Measurements from ENCODE around the gene PTPRE.

The PTPRE gene

DNA sequence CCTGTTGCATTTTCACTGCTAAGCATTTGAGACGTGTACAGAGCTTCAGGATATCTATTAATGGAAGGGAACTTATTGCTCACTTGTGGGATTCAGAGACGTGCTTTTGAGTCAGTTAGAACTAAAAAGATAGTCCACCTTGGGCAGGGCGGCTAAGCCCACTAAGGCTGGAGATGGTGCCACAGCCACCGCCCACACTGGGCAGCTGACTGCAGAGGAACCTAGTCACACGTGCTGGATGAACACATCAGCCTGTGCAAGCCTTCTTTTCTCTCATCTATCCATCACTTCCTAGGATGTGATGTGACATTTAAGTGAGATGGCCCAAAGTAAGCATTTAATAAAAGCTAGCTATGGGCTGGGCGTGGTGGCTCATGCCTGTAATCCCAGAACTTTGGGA is 78.0 kb downstream of the PTPRE start:
- no peak for DNase-seq

- no peak for DNase-seq
Measured at GRCh38 chr10:127986531-127987466, 79.9 kb downstream of the PTPRE start.

GRCh38 chr10:127987467-127988380 is 80.8 kb downstream of the PTPRE start:
- DNase-seq: no peak

GRCh38 chr10:127989481-127990012 is 82.6 kb downstream of the PTPRE start:
- no peak for DNase-seq

GRCh38 chr10:127990132-127990788 is 83.4 kb downstream of the PTPRE start:
- peak; percentile 29 to 38 for DNase-seq

- DNase-seq: peak; percentile 58 to 72
Measured at GRCh38 chr10:127990846-127991542, 84.1 kb downstream of the PTPRE start.

DNA sequence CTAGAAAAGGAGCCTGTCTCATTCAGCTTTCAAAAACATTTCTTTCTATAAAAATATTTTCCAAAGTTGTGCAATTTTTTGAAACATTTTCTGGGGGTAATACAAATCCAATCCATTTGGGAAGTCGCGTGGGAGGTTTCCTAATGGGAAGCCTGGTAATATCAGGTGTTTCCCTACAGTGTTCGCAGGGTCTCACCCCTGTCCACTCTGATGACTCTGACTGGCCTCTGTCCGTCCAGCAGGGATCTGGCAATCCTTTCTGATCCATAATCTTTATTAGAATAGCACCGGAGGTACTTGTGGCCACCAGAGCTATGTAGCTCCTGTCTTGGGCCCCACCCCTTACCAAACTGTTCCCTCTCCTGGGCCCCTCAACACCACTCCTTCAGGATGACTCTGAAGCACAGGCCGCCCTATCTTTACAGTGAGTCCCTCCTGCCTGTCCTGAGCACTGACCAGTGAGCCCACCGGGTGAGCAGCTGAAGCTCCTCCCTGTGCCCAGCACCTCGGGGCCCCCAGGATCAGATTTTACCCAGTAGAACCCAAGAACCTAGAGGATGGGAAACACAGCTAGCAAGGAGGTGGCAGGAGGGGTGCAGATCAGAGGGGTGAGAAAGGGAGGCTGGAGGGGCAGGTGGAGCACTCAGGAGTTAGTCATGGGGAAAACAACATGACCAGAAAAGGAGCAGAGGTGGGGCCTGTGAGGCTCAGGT is 84.8 kb downstream of the PTPRE start:
- DNase-seq: no peak

- no peak for DNase-seq
Measured at GRCh38 chr10:127992376-127992775, 85.5 kb downstream of the PTPRE start.

- DNase-seq: no peak
Measured at GRCh38 chr10:127993056-127993690, 86.3 kb downstream of the PTPRE start.

- DNase-seq: no peak
Measured at GRCh38 chr10:127995939-127996338, 89.0 kb downstream of the PTPRE start.

DNA sequence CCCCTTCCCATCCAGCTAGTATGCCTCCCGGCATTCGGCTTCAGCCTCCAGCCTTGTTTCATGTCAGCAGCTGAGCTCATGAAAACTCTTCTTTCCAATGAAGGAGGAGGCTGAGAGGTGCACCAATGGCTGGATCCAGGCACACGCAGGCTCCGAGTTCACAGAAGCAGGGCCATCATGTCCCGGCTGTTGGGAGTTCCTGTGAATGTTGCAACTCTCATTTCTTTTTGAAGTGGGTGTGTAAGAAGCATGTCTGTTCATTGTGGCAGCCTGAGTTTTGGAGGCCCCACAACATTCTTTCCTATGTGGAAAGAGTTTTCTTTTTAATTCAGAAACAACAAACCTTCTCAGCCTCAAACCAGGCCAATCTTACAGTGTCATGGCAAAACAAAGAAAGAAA is 89.7 kb downstream of the PTPRE start:
- no peak for DNase-seq

DNA sequence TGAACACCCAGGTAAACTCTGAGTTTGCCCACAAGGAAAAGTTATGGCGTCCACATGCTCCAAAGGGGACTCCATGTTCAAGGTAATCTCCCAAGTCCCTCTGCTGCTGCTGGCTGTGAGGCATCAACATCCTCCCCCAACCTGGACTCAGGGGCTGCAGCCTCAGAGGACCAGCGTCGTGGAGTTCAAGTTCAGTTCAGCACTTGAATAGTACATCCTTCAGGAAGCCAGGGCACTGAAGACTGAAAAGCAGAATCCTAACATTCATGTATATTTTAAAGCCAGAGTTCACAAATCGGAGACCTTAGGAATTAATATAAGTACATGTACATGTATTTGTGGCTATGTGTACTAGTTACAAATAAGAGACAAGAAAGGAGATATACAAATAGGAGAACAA is 90.4 kb downstream of the PTPRE start:
- no peak for DNase-seq

- DNase-seq: no peak
Measured at GRCh38 chr10:127997937-127998336, 91.0 kb downstream of the PTPRE start.

DNA sequence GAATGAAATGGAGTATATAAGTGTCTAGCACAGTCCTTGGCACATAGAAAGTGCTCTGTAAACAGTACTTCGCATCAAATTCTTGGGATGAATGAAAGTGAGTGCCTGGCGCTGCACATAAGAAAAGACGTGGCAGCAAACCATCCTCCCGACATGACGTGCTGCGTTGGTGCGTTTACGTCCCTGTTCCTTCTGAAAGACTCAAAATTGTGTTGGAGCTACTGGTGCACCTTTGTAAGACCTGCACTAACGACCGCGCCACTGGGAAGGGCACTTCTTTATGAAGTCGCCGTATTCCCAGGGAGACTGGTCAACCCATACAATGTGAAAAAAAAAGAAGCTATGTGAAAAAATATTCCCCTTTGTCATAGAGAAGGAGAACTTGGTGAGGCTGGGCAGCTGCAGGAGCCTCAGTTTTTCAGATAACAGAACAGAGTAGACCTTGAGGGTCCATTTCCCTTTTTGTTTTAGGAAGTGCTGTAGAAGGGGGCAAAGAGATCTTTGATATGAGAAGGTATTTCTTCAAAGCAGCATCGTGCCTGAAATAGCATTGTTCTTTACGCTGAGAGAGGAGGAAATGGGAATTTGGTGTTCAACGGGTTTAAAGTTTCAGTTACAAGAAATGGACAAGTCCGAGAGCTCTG is 91.7 kb downstream of the PTPRE start:
- no peak for DNase-seq

DNA sequence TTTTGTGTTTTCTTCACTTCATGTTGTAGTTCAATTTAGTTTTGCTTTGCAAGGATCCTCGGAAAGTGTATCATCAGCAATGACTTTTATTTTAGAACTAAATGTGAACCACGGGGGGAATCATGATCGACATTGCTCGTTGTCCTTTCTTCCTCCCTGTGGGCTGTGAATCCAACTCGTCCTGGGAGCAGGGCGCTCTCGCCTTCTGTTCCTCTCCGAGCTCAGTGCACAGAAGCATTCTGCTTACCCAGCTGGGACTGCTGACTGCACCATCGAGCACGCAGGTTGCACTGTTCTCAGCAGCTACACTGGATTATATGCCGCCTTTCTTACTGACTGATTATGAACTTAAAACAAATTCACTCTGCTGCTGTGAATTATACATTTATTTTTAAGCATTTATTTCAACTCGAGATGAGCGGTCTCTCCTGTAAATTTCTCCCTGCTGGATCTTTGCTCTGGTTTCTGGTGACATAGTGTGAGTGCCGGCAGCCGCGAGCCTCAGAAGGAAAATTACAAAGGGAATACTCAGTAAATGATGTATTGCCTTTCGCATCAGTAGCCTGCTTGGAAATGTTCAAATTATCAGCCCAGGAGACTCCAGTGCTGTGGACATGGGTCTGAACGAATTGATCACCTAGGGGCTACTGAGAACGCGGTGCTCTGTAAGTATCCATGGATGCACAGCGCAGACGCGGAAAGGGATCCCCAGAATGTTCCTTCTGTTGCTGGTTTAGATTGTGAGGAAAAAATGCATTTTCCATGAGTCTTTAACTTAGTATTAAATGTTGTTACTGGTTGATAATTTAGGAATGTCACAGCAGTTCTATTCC is 92.6 kb downstream of the PTPRE start:
- no peak for DNase-seq

- DNase-seq: no peak
Measured at GRCh38 chr10:128000471-128001362, 93.8 kb downstream of the PTPRE start.

- no peak for DNase-seq
Measured at GRCh38 chr10:128001363-128001745, 94.5 kb downstream of the PTPRE start.

GRCh38 chr10:128001849-128002248 is 94.9 kb downstream of the PTPRE start:
- DNase-seq: no peak

Measured in stimulated activated CD4-positive, alpha-beta T cell treated with anti-CD3 and anti-CD28 coated beads, Interleukin-2, amount 100 ng/mL, for 24 hours (primary cell).